HEK293T (cell line): Measurements from ENCODE around the gene FOXL2NB.

Source experiments
- CTCF ChIA-PET: fragments of 350-600 bp; formaldehyde crosslinking; extraction: SDS; loops from one replicate; lab custom pipeline; 2021; ENCODE audit warnings: antibody characterized with exemption, inconsistent platforms; lab: Yijun Ruan, JAX
- POLR2A ChIA-PET: fragments of 350-600 bp; formaldehyde crosslinking; extraction: SDS; loops from one replicate; lab custom pipeline; 2020; ENCODE audit warnings: antibody characterized with exemption, inconsistent platforms; lab: Yijun Ruan, JAX
- DNase-seq: peaks from one replicate; pipeline ENCODE4 v3.0.0; 2012; ENCODE audit warnings: mixed read lengths; ENCODE audit errors: extremely low spot score
- ARNT ChIP-seq: fragments of 450-650 bp; IDR thresholded peaks from 2 replicates; pipeline ENCODE4 v1.6.1; 2017; ENCODE audit warnings: mild to moderate bottlenecking
- BHLHE40 ChIP-seq: fragments of 450-650 bp; IDR thresholded peaks from 2 replicates; pipeline ENCODE4 v1.6.1; 2016; ENCODE audit warnings: mild to moderate bottlenecking, moderate library complexity, borderline replicate concordance
- CTBP1 ChIP-seq: fragments of 450-650 bp; IDR thresholded peaks from 2 replicates; pipeline ENCODE4 v1.6.1; 2016; ENCODE audit warnings: borderline replicate concordance
- ELF4 ChIP-seq: fragments of 450-650 bp; IDR thresholded peaks from 2 replicates; pipeline ENCODE4 v1.6.1; 2017; ENCODE audit warnings: antibody characterized with exemption
- FOXA1 ChIP-seq: fragments of 450-650 bp; IDR thresholded peaks from 2 replicates; pipeline ENCODE4 v1.6.1; 2016; ENCODE audit warnings: mild to moderate bottlenecking
- FOXK2 ChIP-seq: fragments of 450-650 bp; IDR thresholded peaks from 2 replicates; pipeline ENCODE4 v1.6.1; 2016; ENCODE audit warnings: mild to moderate bottlenecking
- FOXM1 ChIP-seq: fragments of 450-650 bp; IDR thresholded peaks from 2 replicates; pipeline ENCODE4 v1.6.1; 2017; ENCODE audit warnings: mild to moderate bottlenecking, borderline replicate concordance
- HDGF ChIP-seq: fragments of 450-650 bp; IDR thresholded peaks from 2 replicates; pipeline ENCODE4 v1.6.1; 2017; ENCODE audit warnings: antibody characterized with exemption, borderline replicate concordance
- L3MBTL2 ChIP-seq: fragments of 450-650 bp; conservative IDR thresholded peaks from 2 replicates; pipeline ENCODE4 v1.6.1; 2016; ENCODE audit warnings: mild to moderate bottlenecking
- LEF1 ChIP-seq: fragments of 450-650 bp; IDR thresholded peaks from 2 replicates; pipeline ENCODE4 v1.6.1; 2017; ENCODE audit warnings: mild to moderate bottlenecking, borderline replicate concordance
- NFRKB ChIP-seq: fragments of 450-650 bp; IDR thresholded peaks from 2 replicates; pipeline ENCODE4 v1.6.1; 2016; ENCODE audit warnings: mild to moderate bottlenecking, moderate library complexity
- SP1 ChIP-seq: fragments of 450-650 bp; IDR thresholded peaks from 2 replicates; pipeline ENCODE4 v1.6.1; 2017
- SUZ12 ChIP-seq: fragments of 450-650 bp; IDR thresholded peaks from 2 replicates; pipeline ENCODE4 v1.6.1; 2016; ENCODE audit warnings: mild to moderate bottlenecking
- TARDBP ChIP-seq: fragments of 450-650 bp; IDR thresholded peaks from 2 replicates; pipeline ENCODE4 v1.6.1; 2016
- ZNF384 ChIP-seq: fragments of 450-650 bp; IDR thresholded peaks from 2 replicates; pipeline ENCODE4 v1.6.1; 2016
- TF ChIP-seq, protein P1 (sequence below): fragments of 450-650 bp; IDR thresholded peaks from 2 replicates; pipeline ENCODE4 v1.6.1; 2016

Gene FOXL2NB

DNA sequence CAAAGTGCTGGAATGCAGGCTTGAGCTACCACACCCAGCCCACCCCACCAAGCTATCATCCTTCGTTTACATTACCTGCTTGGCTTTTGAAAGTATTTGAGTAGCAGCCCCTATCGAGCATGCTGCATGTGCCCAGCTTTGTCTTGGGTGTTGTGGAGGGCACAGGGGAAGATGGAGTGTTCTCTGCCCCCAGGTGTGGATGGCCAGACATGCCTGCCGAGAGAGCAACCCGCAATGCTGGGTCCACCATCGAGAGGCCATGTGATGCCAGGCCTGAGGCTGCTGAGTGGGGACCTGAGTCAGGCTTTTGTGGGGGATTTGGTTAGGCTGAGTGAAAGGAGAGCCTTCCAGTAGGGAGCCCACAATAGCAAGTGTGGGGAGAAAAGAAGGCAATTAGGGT, 25.9 kb downstream of the FOXL2NB start:
- ChIA-PET POLR2A (no interaction called here), CTCF (no interaction called here)
- DNase-seq, result no peak
- TF ChIP-seq FOXM1 (no peak), NFRKB (no peak), CTBP1 (no peak), FOXK2 (no peak), L3MBTL2 (no peak)

- no peak for DNase-seq
- ChIA-PET CTCF (no interaction called here), POLR2A (no interaction called here)
- TF ChIP-seq FOXA1 (no peak), L3MBTL2 (no peak), FOXK2 (no peak), ARNT (no peak), LEF1 (no peak), HDGF (no peak)
- TF ChIP-seq, protein P1, sequence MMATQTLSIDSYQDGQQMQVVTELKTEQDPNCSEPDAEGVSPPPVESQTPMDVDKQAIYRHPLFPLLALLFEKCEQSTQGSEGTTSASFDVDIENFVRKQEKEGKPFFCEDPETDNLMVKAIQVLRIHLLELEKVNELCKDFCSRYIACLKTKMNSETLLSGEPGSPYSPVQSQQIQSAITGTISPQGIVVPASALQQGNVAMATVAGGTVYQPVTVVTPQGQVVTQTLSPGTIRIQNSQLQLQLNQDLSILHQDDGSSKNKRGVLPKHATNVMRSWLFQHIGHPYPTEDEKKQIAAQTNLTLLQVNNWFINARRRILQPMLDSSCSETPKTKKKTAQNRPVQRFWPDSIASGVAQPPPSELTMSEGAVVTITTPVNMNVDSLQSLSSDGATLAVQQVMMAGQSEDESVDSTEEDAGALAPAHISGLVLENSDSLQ, result no peak
Observed at GRCh38 chr3:138974462-138974861, 27.4 kb downstream of the FOXL2NB start.

DNA sequence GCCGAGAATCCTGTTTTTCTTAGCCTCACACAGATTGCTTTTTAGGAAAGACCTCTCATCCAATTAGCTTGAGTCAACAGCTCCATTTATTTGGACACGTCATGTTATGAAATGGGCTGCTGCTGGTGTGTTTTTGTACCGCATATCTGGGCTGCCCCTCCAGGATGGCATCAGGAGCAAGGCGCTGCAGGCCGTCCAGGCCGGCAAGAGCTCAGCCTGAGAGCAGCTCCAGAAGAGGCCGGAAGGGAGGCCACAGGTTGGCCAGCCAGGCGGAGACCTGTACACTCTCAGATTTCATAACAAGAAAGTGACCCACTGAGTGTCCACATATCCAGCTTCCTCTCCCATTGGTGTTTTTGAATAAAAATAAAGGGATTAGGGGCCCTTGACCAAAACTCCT, 28.3 kb downstream of the FOXL2NB start:
- ChIA-PET CTCF (no interaction called here), POLR2A (interaction anchor here (0.6 kb wide), 1 partner anchor 525 kb away, joined by 3 read pairs; no protein-coding TSS in a partner anchor)
- no peak for DNase-seq
- TF ChIP-seq SP1 (no peak), FOXA1 (no peak), ELF4 (no peak), NFRKB (no peak), HDGF (no peak), CTBP1 (no peak), FOXK2 (no peak), TARDBP (no peak), ZNF384 (no peak)

DNA sequence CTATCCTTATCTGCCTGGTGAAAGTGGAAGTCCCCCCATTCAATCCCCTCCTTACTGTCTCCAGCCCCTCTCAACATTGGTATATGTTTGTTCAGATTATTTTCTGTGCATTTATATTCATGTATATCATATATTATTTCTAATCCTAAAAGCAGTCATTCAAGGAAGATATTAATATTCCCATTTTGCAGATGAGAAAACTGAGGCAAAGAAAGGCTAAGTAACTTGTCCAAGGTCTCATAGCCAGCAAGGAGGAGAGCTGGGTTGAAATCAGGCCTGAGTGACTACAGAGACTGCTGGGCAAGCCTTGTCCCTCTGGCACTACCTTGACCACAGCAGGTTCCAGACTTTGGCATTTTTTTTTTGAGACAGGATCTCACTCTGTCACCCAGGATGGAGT, 29.0 kb downstream of the FOXL2NB start:
- TF ChIP-seq CTBP1 (no peak), TARDBP (no peak), ARNT (no peak), SUZ12 (no peak), FOXM1 (no peak), HDGF (no peak), L3MBTL2 (no peak), BHLHE40 (no peak), FOXK2 (no peak), ZNF384 (no peak), SP1 (no peak), FOXA1 (no peak), NFRKB (no peak), ELF4 (no peak), LEF1 (no peak)
- TF ChIP-seq, protein P1, result no peak
- CTCF ChIA-PET, result no interaction called here
- no peak for DNase-seq
- POLR2A ChIA-PET, result interaction anchor here (0.6 kb wide), 1 partner anchor 525 kb away, joined by 3 read pairs; no protein-coding TSS in a partner anchor

- POLR2A ChIA-PET, result no interaction called here
- TF ChIP-seq NFRKB (no peak), FOXA1 (no peak), LEF1 (no peak), TARDBP (no peak), ARNT (no peak), CTBP1 (no peak), HDGF (no peak), ZNF384 (no peak), BHLHE40 (no peak), FOXM1 (no peak), SP1 (no peak), L3MBTL2 (no peak), ELF4 (no peak), FOXK2 (no peak), SUZ12 (no peak)
- TF ChIP-seq, protein P1, result no peak
- no peak for DNase-seq
- CTCF ChIA-PET, result no interaction called here
Observed at GRCh38 chr3:138984816-138985215, 37.8 kb downstream of the FOXL2NB start.

DNA sequence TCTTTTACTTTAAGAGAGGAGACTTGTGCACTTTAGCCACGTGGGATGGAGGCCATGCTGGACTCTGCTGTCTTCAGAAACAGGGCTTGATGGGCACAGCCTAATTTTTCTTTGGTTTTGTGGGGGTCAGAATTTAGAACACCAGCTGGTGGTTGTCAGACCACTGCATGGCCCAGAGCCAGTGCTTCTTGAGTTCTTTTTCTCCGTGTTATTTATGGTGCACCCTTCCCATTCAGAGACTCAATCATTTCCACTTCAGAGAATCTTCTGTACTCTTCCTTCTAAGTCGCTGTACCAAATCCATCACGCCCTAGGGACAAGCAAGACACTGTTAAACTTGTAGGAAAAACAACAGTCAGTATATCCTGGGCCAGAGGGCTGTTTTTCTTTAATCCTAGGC, 38.9 kb downstream of the FOXL2NB start:
- no peak for DNase-seq
- no peak for TF ChIP-seq TARDBP
- TF ChIP-seq ZNF384, result no peak
- no peak for TF ChIP-seq NFRKB
- TF ChIP-seq SP1, result no peak
- TF ChIP-seq HDGF, result no peak
- TF ChIP-seq FOXK2, result no peak
- TF ChIP-seq, protein P1, result no peak
- TF ChIP-seq LEF1, result no peak
- no peak for TF ChIP-seq CTBP1
- TF ChIP-seq FOXA1, result no peak
- no peak for TF ChIP-seq FOXM1
- TF ChIP-seq BHLHE40, result no peak
- ChIA-PET CTCF (no interaction called here), POLR2A (no interaction called here)
